OCI-LY3 (cell line): ENCODE results near the gene CERT1.

Source experiments
- H2AFZ ChIP-seq: fragments of 200-600, 300-600 bp; shearing (Covaris generic); 2 replicates; pipeline ENCODE4 v1.6.0; 2014; ENCODE audit warnings: antibody characterized with exemption, low read depth, low read length
- H3K27ac ChIP-seq: fragments of 200-600, 300-600 bp; sonication (generic); 2 replicates; pipeline ENCODE4 v1.5.1; 2014; ENCODE audit warnings: mild to moderate bottlenecking, low read length, moderate library complexity, mixed read lengths
- H3K27me3 ChIP-seq: fragments of 200-600, 300-600 bp; sonication (generic); 2 replicates; pipeline ENCODE4 v1.6.1; 2014; ENCODE audit warnings: low read depth, low read length, mixed read lengths
- H3K36me3 ChIP-seq: fragments of 200-600, 300-600 bp; sonication (generic); replicated peaks from 2 replicates; pipeline ENCODE3; 2014; ENCODE audit warnings: low read depth, low read length, mixed read lengths
- H3K4me1 ChIP-seq: fragments of 300-600, 200-600 bp; sonication (generic); 2 replicates; pipeline ENCODE4 v1.6.1; 2014; ENCODE audit warnings: low read length, mixed read lengths
- H3K4me2 ChIP-seq: fragments of 200-600, 300-600 bp; sonication (generic); 2 replicates; pipeline ENCODE4 v1.6.1; 2014; ENCODE audit warnings: low read length, mixed read lengths
- H3K4me3 ChIP-seq: fragments of 300-600, 200-600 bp; sonication (generic); 2 replicates; pipeline ENCODE4 v1.5.1; 2014; ENCODE audit warnings: antibody characterized with exemption, mild to moderate bottlenecking, low read length, moderate library complexity
- H3K79me2 ChIP-seq: fragments of 300-600, 200-600 bp; shearing (Covaris generic); 2 replicates; pipeline ENCODE4 v1.6.1; 2014; ENCODE audit warnings: mild to moderate bottlenecking, low read length, mixed read lengths
- H3K9ac ChIP-seq: fragments of 300-600, 200-600 bp; shearing (Covaris generic); 2 replicates; pipeline ENCODE4 v1.6.0; 2014; ENCODE audit warnings: mild to moderate bottlenecking, low read length, moderate library complexity
- H3K9me3 ChIP-seq: fragments of 200-600, 300-600 bp; shearing (Covaris generic); 2 replicates; pipeline ENCODE4 v1.6.1; 2014; ENCODE audit warnings: low read length, mixed read lengths; ENCODE audit not compliant: insufficient read depth
- H4K20me1 ChIP-seq: fragments of 200-600, 300-600 bp; sonication (generic); 2 replicates; pipeline ENCODE4 v1.6.1; 2016; ENCODE audit warnings: low read length, mixed read lengths; ENCODE audit not compliant: insufficient read depth
- EZH2phosphoT487 ChIP-seq: fragments of 200-600 bp; shearing (Covaris generic); IDR thresholded peaks from 2 replicates; pipeline ENCODE4 v1.6.1; 2018; ENCODE audit warnings: antibody characterized with exemption, mixed run types, low read depth
- TF ChIP-seq, protein P1 (sequence below): fragments of 200-600, 300-600 bp; sonication (generic); IDR thresholded peaks from 2 replicates; pipeline ENCODE4 v1.5.1; 2014; ENCODE audit warnings: antibody characterized with exemption, low read length, low read depth

The CERT1 gene

DNA sequence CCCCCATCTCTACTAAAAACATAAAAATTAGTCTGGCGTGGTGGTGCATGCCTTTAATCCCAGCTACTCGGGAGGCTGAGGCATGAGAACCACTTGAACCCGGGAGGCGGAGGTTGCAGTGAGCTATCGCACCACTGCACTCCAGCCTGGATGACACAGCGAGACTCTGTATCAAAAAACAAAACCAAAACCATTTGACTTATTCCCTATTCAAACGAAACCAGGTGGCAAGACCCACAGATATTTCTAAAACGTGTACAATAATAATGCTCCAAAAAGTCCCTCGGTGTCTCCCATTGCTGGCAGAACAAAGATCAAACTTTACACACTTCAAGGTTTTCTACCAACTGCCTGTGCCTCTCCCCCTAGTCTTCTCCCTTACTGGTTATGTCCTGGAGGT is 144.6 kb downstream of the CERT1 start:
- peak overlapping the region; percentile 59; the same call in 1 of the 2 replicates for H3K9ac ChIP-seq

DNA sequence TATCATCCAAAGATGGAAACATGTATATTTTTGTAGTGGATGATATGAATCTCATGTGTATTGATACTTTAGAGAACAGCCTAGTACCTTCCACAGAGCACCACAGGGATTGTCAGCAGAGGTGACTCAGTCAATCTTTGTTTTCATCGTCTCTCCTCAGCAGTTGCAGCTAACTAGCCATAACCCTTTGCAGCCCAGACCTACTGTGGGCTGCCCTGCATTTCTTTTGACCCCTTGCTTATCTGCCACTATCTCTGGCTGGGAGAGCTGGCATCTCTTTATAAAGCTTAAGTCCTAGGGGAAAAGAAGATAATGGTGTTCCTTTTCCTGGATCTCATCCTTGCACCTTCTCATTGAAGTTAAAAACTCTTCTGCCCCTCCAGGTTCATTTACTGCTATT is 145.7 kb downstream of the CERT1 start:
- Histone ChIP-seq H3K9me3 (no peaks in the 10 kb centered on the region), H3K36me3 (peaks cover 17% of the 10 kb centered on the region)

More for the DNA sequence above, 144.6 kb downstream of the CERT1 start:
- peaks cover 8% of the 10 kb centered on the region for H3K36me3 ChIP-seq
- H3K9me3 ChIP-seq: no peaks in the 10 kb centered on the region
- no peaks in the 10 kb centered on the region for H3K79me2 ChIP-seq
- H3K4me2 ChIP-seq: peak overlapping the region; percentile 78
- H4K20me1 ChIP-seq: no peaks in the 10 kb centered on the region
- no peaks in the 10 kb centered on the region for H3K27me3 ChIP-seq
- no peak for TF ChIP-seq EZH2phosphoT487
- TF ChIP-seq, protein P1, sequence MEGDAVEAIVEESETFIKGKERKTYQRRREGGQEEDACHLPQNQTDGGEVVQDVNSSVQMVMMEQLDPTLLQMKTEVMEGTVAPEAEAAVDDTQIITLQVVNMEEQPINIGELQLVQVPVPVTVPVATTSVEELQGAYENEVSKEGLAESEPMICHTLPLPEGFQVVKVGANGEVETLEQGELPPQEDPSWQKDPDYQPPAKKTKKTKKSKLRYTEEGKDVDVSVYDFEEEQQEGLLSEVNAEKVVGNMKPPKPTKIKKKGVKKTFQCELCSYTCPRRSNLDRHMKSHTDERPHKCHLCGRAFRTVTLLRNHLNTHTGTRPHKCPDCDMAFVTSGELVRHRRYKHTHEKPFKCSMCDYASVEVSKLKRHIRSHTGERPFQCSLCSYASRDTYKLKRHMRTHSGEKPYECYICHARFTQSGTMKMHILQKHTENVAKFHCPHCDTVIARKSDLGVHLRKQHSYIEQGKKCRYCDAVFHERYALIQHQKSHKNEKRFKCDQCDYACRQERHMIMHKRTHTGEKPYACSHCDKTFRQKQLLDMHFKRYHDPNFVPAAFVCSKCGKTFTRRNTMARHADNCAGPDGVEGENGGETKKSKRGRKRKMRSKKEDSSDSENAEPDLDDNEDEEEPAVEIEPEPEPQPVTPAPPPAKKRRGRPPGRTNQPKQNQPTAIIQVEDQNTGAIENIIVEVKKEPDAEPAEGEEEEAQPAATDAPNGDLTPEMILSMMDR: no peak
- no peak overlapping the region for H2AFZ ChIP-seq
- peaks cover 28% of the 10 kb centered on the region for H3K4me1 ChIP-seq
- peak overlapping the region; percentile 53 for H3K4me3 ChIP-seq
- H3K27ac ChIP-seq: peak overlapping the region; percentile 98

DNA sequence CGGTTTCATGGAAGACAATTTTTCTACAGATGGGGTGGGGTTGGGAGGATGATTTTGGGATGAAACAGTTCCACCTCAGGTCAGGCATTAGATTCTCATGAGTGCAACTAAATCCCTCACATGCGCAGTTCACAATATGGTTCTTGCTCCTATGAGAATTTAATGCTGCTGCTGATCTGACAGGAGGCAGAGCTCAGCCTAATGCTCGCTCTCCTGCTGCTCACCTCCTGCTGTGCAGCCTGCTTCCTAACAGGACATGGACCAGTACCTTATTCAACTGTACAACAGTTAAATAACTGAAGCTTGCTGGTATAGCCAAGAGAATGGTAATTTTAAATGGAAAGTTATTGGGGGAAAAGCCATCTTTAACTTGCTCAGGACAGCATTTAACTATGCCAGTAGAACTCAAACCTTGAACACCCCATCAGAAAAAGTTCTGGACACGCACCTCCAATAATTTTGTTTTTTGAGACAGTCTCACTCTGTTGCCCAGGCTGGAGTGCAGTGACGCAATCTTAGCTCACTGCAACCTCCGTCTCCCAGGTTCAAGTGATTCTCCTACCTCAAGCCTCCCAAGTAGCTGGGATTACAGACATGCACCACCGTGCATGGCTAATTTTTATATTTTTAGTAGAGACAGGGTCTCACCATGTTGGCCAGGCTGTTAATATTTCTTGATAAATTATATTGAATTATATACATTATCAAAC is 146.7 kb downstream of the CERT1 start:
- peak overlapping the region; percentile 6; the same call in 1 of the 2 replicates for H3K27ac ChIP-seq
- no peaks in the 10 kb centered on the region for H3K27me3 ChIP-seq
- TF ChIP-seq EZH2phosphoT487: no peak
- TF ChIP-seq, protein P1: no peak
- H3K4me1 ChIP-seq: peaks cover 28% of the 10 kb centered on the region
- no peak overlapping the region for H3K4me3 ChIP-seq
- no peak overlapping the region for H3K4me2 ChIP-seq
- H3K36me3 ChIP-seq: peaks cover 27% of the 10 kb centered on the region
- H3K9ac ChIP-seq: no peak overlapping the region
- no peak overlapping the region for H2AFZ ChIP-seq
- H3K79me2 ChIP-seq: no peaks in the 10 kb centered on the region
- no peaks in the 10 kb centered on the region for H4K20me1 ChIP-seq
- H3K9me3 ChIP-seq: no peaks in the 10 kb centered on the region

More for the DNA sequence above, 145.7 kb downstream of the CERT1 start:
- Histone ChIP-seq H3K4me2 (no peak overlapping the region), H3K4me3 (no peak overlapping the region), H3K79me2 (no peaks in the 10 kb centered on the region), H3K27me3 (no peaks in the 10 kb centered on the region), H3K4me1 (peaks cover 28% of the 10 kb centered on the region), H3K9ac (no peak overlapping the region), H3K27ac (peak overlapping the region; percentile 98; the same call in 1 of the 2 replicates), H4K20me1 (no peaks in the 10 kb centered on the region), H2AFZ (no peak overlapping the region)
- TF ChIP-seq, protein P1: no peak

DNA sequence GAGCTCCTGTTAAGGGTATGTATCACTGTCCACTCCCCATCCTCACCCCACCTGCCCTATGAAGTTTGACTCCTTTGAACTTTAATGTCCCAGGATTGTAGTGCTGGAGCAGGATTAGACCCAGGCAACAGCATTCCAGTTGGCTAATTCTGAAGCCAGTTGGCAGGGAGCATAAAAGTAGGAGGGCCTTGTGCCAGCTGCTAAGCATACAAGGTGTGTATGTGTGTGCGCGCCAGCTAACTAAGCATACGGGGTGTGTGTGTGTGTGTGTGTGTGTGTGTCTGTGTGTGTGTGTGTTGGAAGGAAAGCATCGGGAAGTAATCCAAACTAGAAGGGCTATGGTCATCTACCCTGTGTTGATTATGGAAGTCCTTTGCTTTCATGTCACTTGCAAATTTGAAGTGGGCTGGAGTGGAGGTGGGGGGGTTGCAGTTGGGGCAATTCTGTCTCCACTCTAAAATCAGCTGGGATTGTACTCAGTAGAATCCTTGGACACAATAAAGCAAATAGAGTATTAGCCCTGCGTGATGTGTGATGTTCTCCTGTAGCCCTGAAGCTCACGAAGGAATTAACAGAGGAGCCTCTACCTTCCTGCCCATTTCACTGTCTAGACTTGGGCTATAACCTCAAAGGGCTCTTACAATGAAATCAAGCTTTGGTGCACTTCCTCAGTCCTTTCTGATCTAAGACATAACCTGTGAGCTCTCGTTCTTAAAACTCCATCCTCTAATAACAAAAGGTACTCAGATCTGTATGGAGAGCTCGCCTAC is 147.5 kb downstream of the CERT1 start:
- Histone ChIP-seq H3K9ac (no peak overlapping the region), H2AFZ (no peak overlapping the region), H3K4me3 (no peak overlapping the region), H3K9me3 (no peaks in the 10 kb centered on the region), H3K36me3 (peaks cover 35% of the 10 kb centered on the region), H3K27me3 (no peaks in the 10 kb centered on the region), H3K4me2 (no peak overlapping the region), H3K27ac (peak overlapping the region; percentile 6; the same call in 1 of the 2 replicates), H3K4me1 (peaks cover 28% of the 10 kb centered on the region), H4K20me1 (no peaks in the 10 kb centered on the region), H3K79me2 (no peaks in the 10 kb centered on the region)
- TF ChIP-seq, protein P1: no peak
- TF ChIP-seq EZH2phosphoT487: no peak
